ENCODE measurements around the gene KCNJ15. TPM values are rescaled to one million over a fixed set of nuclear protein-coding genes. Genes with fewer than 3 reads are reported as not detected.

KCNJ15 gene
- total RNA-seq, 3 donors from 2014 or later, result 0.80 to 6.9 (median 0.98) TPM

DNA sequence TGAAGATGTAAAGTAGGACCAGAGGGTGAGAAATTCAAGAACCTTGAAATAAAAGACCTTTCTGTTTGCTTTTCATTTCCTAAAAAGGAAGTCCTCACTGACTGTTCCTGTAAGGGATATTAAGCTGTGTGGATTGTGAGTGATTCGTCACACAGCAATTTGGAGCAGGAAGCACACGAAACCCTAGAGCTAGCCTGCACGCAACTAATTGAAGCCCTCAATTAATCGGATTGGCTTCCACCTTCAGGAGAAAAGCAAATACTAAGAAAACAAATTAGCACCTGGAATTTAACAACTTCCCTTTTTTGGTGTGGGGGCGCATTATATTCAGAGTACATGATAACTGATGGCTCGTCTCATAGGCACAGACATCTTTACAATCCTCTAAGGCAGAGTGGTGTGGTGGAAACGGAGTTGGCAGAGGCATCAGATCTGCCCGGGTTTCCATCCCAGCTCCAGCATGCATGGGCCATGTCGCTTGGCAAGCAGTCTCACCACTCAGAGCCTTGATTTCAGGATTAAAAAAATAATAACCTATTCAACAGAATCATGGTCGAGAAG is 95.2 kb downstream of the KCNJ15 start:
- Histone ChIP-seq H3K9me3 (no peaks in the 10 kb centered on the region), H3K4me1 (peaks cover 0 to 9% of the 10 kb centered on the region in 2 donors), H3K27ac (no peak overlapping the region), H3K27me3 (no peaks in the 10 kb centered on the region), H3K4me3 (no peak overlapping the region), H3K36me3 (no peaks in the 10 kb centered on the region)
- TF ChIP-seq POLR2AphosphoS5 (IDR thresholded peaks at IDR 0.05) (no peak), POLR2A (IDR thresholded peaks at IDR 0.05) (no peak)
- TF ChIP-seq, protein P1, sequence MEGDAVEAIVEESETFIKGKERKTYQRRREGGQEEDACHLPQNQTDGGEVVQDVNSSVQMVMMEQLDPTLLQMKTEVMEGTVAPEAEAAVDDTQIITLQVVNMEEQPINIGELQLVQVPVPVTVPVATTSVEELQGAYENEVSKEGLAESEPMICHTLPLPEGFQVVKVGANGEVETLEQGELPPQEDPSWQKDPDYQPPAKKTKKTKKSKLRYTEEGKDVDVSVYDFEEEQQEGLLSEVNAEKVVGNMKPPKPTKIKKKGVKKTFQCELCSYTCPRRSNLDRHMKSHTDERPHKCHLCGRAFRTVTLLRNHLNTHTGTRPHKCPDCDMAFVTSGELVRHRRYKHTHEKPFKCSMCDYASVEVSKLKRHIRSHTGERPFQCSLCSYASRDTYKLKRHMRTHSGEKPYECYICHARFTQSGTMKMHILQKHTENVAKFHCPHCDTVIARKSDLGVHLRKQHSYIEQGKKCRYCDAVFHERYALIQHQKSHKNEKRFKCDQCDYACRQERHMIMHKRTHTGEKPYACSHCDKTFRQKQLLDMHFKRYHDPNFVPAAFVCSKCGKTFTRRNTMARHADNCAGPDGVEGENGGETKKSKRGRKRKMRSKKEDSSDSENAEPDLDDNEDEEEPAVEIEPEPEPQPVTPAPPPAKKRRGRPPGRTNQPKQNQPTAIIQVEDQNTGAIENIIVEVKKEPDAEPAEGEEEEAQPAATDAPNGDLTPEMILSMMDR (IDR thresholded peaks at IDR 0.05), result no peak
- intact Hi-C loops (cut with DNase I; ENCODE audit: low total_unique reads), result no loop called here
- no peak for DNase-seq (ENCODE audit: low spot score in 2 of 2)

DNA sequence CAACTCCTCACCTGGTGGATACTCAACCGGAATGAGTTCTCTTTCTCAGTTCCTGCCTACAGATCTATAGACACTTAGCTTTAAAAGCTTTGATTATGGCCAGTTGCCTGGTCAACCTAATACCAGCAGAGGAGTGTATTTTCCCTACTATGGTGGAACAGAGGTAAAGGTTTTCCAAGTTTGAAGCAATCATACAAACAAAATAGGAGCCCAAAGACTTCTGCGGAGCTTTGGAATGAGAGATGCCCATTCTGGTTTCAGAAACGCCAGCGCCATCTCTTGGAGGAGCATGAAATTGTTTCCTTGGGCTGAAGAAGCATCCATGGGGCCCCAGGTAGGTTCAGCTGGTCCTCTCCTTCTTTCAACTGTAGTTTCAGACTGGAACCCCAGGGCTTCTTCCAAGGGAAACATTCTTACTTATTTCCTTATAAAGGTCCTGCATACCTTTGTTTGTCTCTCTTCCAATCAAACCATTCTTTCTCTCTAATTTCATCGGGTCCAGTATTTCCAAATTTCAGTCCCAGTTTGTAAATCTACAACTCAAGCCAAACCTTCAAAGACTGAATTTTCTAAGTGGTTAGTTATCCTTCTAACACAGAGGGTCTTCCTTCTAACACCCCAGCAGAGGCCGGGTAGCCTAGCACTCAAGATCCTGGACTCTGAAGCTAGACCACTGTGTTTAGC is 95.9 kb downstream of the KCNJ15 start:
- no peak overlapping the region for H3K27ac ChIP-seq
- no peak overlapping the region for H3K4me3 ChIP-seq

DNA sequence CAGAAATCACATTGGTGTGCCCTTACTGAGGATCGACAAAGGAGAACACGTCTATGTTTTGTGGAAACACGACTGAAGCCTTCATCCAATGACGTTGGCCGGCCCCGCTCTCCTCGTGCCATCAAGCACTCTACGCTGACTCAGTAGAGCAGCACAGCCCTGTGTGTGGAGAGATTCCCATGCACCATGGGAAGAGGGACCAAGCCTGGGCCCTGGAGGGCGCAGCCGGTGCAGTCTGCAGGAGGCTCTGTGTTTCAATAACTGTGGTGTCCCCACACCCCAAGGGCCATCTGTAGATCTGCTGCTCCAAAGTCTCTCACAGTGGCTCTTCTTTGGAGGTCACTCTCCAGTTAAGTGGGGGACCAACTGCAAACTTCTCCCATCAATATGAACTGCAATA is 97.4 kb downstream of the KCNJ15 start:
- intact Hi-C loops (cut with DNase I; ENCODE audit: low total_unique reads), result no loop called here
- H3K27ac ChIP-seq, result no peak overlapping the region
- DNase-seq (ENCODE audit: low spot score in 2 of 2), result no peak

More for the DNA sequence above, 95.9 kb downstream of the KCNJ15 start:
- intact Hi-C loops (cut with DNase I; ENCODE audit: low total_unique reads), result no loop called here
- H3K27me3 ChIP-seq, result no peaks in the 10 kb centered on the region
- TF ChIP-seq, protein P1 (IDR thresholded peaks at IDR 0.05), result peak in 2 of 3 donors; percentile 61 to 69
- no peak for TF ChIP-seq POLR2A (IDR thresholded peaks at IDR 0.05)
- H3K36me3 ChIP-seq, result no peaks in the 10 kb centered on the region
- H3K9me3 ChIP-seq, result no peaks in the 10 kb centered on the region
- H3K4me1 ChIP-seq, result peaks cover 0 to 9% of the 10 kb centered on the region in 2 donors
- peak in 1 of 2 donors; percentile 30 for DNase-seq (ENCODE audit: low spot score in 2 of 2)

DNA sequence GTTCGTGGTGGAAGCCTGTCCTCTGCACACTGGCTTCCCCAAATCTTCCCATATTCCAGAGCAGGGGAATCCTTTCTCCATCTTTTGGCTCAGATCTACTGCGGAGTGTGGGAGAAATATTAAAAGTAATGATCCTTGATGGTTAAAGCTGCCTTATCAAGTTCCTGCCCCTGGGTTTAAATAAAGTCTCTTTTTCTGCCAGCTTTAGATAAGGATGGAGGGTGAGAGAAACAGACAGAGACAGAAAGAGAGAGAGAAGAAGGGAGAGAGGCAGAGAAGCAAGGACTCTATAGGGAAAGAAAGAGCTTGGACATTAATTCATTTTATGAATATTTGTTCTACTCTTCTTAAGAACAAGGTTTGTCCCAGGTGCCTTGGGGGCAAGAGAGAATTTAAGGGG is 98.0 kb downstream of the KCNJ15 start:
- Histone ChIP-seq H3K4me1 (peaks cover 0 to 9% of the 10 kb centered on the region in 2 donors), H3K27ac (no peak overlapping the region), H3K9me3 (no peaks in the 10 kb centered on the region), H3K36me3 (no peaks in the 10 kb centered on the region), H3K4me3 (no peak overlapping the region), H3K27me3 (no peaks in the 10 kb centered on the region)
- DNase-seq (ENCODE audit: low spot score in 2 of 2), result no peak
- intact Hi-C loops (cut with DNase I; ENCODE audit: low total_unique reads), result no loop called here
- TF ChIP-seq, protein P1 (IDR thresholded peaks at IDR 0.05), result no peak
- TF ChIP-seq POLR2A (IDR thresholded peaks at IDR 0.05) (no peak), POLR2AphosphoS5 (IDR thresholded peaks at IDR 0.05) (no peak)

More for the DNA sequence above, 97.4 kb downstream of the KCNJ15 start:
- Histone ChIP-seq H3K9me3 (no peaks in the 10 kb centered on the region), H3K4me1 (peaks cover 0 to 9% of the 10 kb centered on the region in 2 donors), H3K36me3 (no peaks in the 10 kb centered on the region), H3K4me3 (no peak overlapping the region), H3K27me3 (no peaks in the 10 kb centered on the region)
- TF ChIP-seq, protein P1 (IDR thresholded peaks at IDR 0.05), result no peak
- no peak for TF ChIP-seq POLR2A (IDR thresholded peaks at IDR 0.05)
- no peak for TF ChIP-seq POLR2AphosphoS5 (IDR thresholded peaks at IDR 0.05)

DNA sequence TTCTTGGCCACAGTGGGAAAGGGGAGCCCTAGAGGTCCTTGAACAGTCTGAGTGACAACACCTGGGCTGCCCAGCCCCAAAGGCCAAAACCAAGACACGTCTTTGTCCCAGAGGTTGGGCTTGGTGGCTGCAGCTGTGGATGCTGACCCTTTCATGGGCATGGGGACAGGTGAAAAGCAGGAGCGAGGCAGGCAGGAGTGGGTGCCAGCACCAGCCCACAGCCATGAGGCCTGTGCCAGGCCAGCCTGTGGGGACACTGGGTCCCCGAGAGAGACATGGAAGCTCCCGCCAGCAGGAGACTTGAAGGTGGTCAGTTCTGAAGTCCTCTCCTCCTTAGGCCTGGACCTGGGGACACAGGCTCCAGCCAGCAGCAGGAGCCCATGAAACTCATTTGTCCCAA is 98.6 kb downstream of the KCNJ15 start:
- Histone ChIP-seq H3K27me3 (no peaks in the 10 kb centered on the region), H3K36me3 (no peaks in the 10 kb centered on the region), H3K4me3 (no peak overlapping the region), H3K27ac (no peak overlapping the region), H3K4me1 (peaks cover 0 to 9% of the 10 kb centered on the region in 2 donors), H3K9me3 (no peaks in the 10 kb centered on the region)
- DNase-seq (ENCODE audit: low spot score in 2 of 2), result no peak
- intact Hi-C loops (cut with DNase I; ENCODE audit: low total_unique reads), result no loop called here
- TF ChIP-seq POLR2A (IDR thresholded peaks at IDR 0.05) (no peak), POLR2AphosphoS5 (IDR thresholded peaks at IDR 0.05) (no peak)
- TF ChIP-seq, protein P1 (IDR thresholded peaks at IDR 0.05), result no peak
